ENCODE results near the gene HOXD8. TPM values are rescaled to one million over a fixed set of nuclear protein-coding genes. Genes with fewer than 3 reads are reported as not detected.

HOXD8 gene
- total RNA-seq, 1 donor from 2014 or later: 0.58 TPM

DNA sequence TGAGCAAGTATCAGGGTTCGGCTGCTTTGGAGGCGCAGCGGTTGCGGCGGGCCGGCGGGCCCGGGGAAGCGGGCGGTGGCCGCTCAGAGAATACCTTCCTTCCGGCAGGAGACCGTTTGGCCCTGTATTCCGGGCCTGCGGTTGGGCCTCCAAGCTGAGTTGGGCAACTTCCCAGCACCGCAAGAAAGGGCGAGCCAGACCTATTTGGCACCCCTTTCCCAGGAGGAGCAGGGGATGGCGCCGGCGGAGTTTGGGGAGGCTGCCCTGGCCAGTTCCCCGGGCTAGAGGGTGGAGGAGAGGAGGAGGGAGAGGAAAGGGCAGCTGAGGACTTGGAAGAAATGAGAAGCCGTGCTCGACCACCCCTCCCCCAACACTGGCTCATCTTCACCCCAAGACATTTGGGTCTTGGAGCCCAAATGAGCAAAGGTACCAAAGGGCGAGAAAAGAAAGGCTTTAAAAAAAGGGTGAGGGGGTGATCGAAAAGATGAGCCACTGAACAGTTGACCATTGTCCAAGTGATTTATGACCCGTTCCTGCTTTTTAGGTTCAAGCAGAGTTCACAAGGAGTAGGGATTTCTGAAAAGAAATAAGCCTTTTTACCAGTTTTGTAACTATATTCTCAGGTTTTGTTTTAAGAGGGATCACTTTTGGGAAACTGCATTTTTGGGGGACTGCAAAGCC is 36.0 kb downstream of the HOXD8 start:
- peaks cover 16% of the 10 kb centered on the region for H3K4me1 Mint-ChIP-seq
- no peak for DNase-seq (ENCODE audit: low spot score in 2 of 2, unreplicated experiment in 2 of 2)
- H3K27ac Mint-ChIP-seq: no peak overlapping the region
- TF ChIP-seq, protein P1, sequence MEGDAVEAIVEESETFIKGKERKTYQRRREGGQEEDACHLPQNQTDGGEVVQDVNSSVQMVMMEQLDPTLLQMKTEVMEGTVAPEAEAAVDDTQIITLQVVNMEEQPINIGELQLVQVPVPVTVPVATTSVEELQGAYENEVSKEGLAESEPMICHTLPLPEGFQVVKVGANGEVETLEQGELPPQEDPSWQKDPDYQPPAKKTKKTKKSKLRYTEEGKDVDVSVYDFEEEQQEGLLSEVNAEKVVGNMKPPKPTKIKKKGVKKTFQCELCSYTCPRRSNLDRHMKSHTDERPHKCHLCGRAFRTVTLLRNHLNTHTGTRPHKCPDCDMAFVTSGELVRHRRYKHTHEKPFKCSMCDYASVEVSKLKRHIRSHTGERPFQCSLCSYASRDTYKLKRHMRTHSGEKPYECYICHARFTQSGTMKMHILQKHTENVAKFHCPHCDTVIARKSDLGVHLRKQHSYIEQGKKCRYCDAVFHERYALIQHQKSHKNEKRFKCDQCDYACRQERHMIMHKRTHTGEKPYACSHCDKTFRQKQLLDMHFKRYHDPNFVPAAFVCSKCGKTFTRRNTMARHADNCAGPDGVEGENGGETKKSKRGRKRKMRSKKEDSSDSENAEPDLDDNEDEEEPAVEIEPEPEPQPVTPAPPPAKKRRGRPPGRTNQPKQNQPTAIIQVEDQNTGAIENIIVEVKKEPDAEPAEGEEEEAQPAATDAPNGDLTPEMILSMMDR (IDR thresholded peaks at IDR 0.05; ENCODE audit: unreplicated experiment): no peak
- peak overlapping the region; percentile 33 for H3K4me3 Mint-ChIP-seq
- no peaks in the 10 kb centered on the region for H3K9me3 Mint-ChIP-seq
- H3K27me3 Mint-ChIP-seq (ENCODE audit: low read depth): peaks cover 97% of the 10 kb centered on the region
- no peaks in the 10 kb centered on the region for H3K36me3 Mint-ChIP-seq

DNA sequence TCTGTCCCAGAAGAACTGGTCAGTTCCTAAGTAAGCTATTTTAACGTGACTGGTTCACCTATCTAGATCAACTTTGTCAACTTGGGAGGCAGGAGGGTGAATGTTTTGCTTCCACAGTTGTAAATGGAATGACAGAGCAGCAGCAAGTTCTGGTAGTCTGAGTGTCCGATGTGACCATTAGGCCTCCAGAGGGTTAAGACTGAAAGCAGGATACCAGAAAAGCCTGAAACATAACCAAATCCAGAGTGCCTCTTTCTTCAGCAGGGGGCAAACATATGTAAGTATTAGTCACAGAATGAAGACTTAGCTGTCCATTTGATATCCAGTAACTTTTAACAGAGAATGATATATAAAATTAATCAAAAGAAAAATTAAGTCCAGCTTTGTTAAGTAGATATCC is 36.8 kb downstream of the HOXD8 start:
- Mint-ChIP-seq H3K4me1 (peaks cover 16% of the 10 kb centered on the region), H3K4me3 (no peak overlapping the region), H3K9me3 (no peaks in the 10 kb centered on the region)

DNA sequence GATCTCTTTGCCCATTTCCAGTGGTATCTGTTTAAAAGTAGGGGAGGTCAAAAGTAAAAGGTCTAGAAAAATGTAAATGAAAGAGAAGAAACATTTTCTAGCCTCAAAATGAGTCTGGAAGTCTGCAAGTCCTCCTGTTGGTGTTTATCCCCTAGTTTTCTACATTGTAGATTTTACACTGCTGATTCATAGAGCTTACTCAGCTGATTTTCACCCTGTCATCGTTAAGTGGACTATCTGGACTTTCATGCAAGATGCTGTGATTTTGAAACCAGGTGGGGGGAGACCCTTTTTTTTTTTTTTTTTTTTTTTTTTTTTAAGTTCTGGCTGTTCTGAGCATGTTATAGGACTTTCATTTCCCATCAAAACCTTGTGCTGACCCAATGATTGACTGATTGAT is 37.9 kb downstream of the HOXD8 start:
- no peaks in the 10 kb centered on the region for H3K36me3 Mint-ChIP-seq
- H3K27ac Mint-ChIP-seq: no peak overlapping the region
- H3K4me3 Mint-ChIP-seq: no peak overlapping the region
- peaks cover 97% of the 10 kb centered on the region for H3K27me3 Mint-ChIP-seq (ENCODE audit: low read depth)
- TF ChIP-seq, protein P1 (IDR thresholded peaks at IDR 0.05; ENCODE audit: unreplicated experiment): no peak
- no peaks in the 10 kb centered on the region for H3K9me3 Mint-ChIP-seq
- peaks cover 18% of the 10 kb centered on the region for H3K4me1 Mint-ChIP-seq
- no peak for DNase-seq (ENCODE audit: low spot score in 2 of 2, unreplicated experiment in 2 of 2)

More for the DNA sequence above, 36.8 kb downstream of the HOXD8 start:
- Mint-ChIP-seq H3K27ac (no peak overlapping the region), H3K36me3 (no peaks in the 10 kb centered on the region), H3K27me3 (ENCODE audit: low read depth) (peaks cover 97% of the 10 kb centered on the region)
- no peak for DNase-seq (ENCODE audit: low spot score in 2 of 2, unreplicated experiment in 2 of 2)
- TF ChIP-seq, protein P1 (IDR thresholded peaks at IDR 0.05; ENCODE audit: unreplicated experiment): no peak

DNA sequence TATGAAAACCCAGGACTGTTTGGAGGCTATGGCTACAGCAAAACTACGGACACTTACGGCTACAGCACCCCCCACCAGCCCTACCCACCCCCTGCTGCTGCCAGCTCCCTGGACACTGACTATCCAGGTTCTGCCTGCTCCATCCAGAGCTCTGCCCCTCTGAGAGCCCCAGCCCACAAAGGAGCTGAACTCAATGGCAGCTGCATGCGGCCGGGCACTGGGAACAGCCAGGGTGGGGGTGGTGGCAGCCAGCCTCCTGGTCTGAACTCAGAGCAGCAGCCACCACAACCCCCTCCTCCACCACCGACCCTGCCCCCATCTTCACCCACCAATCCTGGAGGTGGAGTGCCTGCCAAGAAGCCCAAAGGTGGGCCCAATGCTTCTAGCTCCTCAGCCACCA is 39.7 kb downstream of the HOXD8 start:
- Mint-ChIP-seq H3K27me3 (ENCODE audit: low read depth) (peaks cover 98% of the 10 kb centered on the region), H3K4me1 (peaks cover 17% of the 10 kb centered on the region), H3K9me3 (no peaks in the 10 kb centered on the region), H3K36me3 (no peaks in the 10 kb centered on the region), H3K4me3 (no peak overlapping the region), H3K27ac (no peak overlapping the region)
- TF ChIP-seq, protein P1 (IDR thresholded peaks at IDR 0.05; ENCODE audit: unreplicated experiment): no peak
- no peak for DNase-seq (ENCODE audit: low spot score in 2 of 2, unreplicated experiment in 2 of 2)

DNA sequence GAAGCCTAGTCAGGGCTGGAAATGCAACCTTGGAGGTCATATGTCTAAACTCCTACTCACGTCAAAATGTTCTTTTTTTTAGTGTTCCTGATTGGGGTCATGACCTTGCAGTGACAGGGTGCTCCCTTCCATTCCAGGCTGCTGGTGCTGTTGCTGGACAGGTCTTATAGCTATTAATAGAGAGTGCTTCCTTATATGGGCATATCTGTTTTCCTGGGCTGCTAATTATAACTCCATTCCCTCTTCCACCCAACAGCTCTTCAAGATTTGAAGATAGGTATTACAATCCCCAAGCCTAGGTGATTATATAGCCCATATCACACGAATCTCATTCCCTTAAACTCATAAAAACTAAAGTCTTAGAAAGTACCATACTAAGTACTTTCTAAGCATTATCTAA is 40.2 kb downstream of the HOXD8 start:
- H3K4me1 Mint-ChIP-seq: peaks cover 15% of the 10 kb centered on the region
- H3K4me3 Mint-ChIP-seq: no peak overlapping the region
- no peak overlapping the region for H3K27ac Mint-ChIP-seq
- no peaks in the 10 kb centered on the region for H3K9me3 Mint-ChIP-seq
- DNase-seq (ENCODE audit: low spot score in 2 of 2, unreplicated experiment in 2 of 2): no peak
- peaks cover 98% of the 10 kb centered on the region for H3K27me3 Mint-ChIP-seq (ENCODE audit: low read depth)
- TF ChIP-seq, protein P1 (IDR thresholded peaks at IDR 0.05; ENCODE audit: unreplicated experiment): no peak
- H3K36me3 Mint-ChIP-seq: no peaks in the 10 kb centered on the region

All from mesothelial cell of epicardium (in vitro differentiated cells).